Erythroblast (primary cell): Measurements from ENCODE around the gene HOXD13.

ENCODE experiments used
- DNase-seq, 2 experiments: peaks; one replicate each; lab custom pipeline; 2025; lab: John Stamatoyannopoulos, UW
- GATA1 ChIP-seq: IDR thresholded peaks from 2 replicates; pipeline ENCODE4 v1.6.1; 2011; ENCODE audit warnings: low read depth, mild to moderate bottlenecking, control low read depth, low read length, moderate library complexity
- POLR2A ChIP-seq: IDR thresholded peaks from 2 replicates; pipeline ENCODE4 v1.6.1; 2011; ENCODE audit warnings: mild to moderate bottlenecking, low read length

HOXD13 gene

DNA sequence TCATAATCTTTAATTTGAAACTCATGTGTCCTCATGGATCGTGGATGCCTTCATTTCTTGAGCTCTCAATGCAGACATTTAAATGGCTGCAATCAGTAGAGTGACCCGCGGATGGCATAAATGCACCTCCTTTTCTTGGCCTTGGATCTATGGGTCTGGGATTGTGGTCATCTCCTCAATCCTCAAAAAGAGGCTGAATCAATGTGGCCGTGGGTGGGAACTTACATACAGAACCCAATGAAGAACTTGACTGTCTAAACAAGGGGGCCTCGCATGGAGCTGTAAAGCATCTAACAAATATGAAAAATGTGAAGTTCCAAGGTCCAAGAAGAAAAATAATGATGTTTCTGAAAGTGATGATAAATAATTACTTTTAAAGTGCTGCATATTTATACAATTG is 2.9 kb downstream of the HOXD13 start:
- no peak for DNase-seq
- TF ChIP-seq POLR2A, result no peak
- no peak for TF ChIP-seq GATA1

DNA sequence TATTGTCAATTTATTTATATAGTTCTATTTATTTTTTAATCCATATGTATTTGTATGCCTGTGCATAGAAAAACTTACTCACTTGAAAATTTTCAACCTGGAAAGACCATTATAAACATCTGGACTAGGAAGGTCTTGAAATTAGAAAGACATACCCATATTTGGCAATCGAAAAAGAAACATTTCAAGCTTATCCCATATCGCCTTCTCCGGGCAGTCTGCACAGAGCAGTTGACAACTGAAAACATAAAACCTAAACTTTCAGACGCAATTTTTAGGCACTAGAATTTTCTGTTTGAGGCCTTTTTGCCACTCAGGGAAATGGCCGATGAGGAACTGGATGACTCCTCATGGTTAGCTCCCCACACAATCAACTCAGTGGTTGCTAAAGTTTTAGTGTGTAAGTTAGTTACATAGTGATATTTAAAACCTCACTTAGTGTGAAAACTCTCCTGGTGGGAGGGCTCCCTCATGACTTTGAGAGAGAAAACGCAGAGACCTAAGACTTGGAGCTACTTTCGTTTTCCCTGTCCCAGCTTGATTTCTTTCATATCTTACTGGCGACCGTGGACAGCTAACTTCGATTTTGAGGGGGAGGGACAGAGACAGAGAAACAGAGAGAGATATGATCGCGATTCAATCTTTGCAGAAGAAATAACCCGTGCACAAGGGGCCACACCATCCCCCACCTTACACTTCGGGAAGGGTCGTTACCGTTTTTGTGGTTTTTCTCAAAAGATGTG is 3.9 kb downstream of the HOXD13 start:
- TF ChIP-seq GATA1 (no peak), POLR2A (no peak)
- peak in 1 of 2 experiments; percentile 21 for DNase-seq

DNA sequence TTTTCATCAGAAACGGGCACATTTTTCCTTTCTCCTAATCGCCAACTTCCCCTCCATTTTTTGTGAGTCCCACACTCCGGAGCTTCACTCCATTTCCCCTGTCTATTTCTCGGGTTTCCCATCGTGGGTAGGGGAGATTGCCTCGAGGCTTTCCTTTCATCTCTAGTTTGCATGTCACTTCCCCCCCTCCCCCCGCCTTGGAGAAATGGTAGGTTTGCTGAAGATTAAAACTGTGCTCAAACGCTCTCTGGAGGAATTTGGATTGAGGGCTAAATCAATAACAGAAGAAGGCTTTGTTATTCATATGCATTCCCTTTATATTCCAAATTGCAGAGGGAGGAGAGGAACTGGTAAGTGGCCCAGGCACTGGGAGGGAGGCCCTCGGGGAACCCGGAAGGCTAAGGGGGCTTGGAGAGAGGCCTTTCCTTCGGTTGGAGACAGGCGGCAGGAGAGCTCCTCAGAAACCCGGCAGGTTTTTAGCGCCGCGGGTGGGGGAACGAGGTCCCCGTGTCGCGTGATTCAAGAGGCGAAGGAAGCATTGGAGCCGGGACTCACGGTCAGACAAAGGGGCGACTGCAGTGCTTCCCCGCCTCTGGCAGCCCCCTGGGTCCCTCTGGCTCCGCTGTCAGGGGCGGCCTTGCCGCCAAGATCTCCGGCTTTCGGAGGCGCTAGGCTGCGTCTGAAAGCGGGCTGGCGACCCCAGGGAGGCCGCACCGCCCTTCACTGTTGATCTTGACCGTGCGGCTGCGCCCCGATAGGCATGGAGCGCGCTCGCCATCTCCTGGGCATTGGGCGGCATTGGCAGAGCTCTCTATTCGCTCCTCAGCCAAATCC is 4.7 kb downstream of the HOXD13 start:
- DNase-seq, result peak; percentile 63 to 75
- TF ChIP-seq GATA1 (no peak), POLR2A (no peak)

DNA sequence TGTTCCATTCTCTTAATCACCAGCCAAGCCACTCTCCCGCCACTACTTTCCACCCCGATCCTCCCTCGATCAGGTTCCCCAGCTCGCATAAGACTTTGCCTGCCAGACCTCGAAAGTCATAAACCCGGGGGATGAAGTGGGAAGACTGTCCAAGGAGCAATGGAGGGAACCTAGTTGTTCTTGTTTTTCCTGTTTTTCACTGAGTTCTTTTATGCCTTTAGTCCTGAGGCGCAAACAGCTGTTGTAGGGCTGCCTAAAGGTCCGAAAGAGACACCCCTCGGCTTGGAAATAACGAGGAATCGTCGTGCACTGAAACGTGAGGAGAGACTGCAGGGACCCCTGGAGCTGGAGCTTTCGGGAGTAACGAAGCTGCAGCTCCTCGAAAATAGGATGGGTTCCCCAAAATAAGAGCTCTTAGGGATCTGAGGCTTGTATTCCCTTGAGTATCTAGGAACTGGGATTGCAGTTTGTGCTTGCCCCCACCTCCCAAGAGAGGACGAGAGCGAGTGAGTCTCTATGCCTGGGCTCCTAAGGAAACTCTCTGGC is 5.4 kb downstream of the HOXD13 start:
- DNase-seq, result no peak
- TF ChIP-seq GATA1 (no peak), POLR2A (no peak)

DNA sequence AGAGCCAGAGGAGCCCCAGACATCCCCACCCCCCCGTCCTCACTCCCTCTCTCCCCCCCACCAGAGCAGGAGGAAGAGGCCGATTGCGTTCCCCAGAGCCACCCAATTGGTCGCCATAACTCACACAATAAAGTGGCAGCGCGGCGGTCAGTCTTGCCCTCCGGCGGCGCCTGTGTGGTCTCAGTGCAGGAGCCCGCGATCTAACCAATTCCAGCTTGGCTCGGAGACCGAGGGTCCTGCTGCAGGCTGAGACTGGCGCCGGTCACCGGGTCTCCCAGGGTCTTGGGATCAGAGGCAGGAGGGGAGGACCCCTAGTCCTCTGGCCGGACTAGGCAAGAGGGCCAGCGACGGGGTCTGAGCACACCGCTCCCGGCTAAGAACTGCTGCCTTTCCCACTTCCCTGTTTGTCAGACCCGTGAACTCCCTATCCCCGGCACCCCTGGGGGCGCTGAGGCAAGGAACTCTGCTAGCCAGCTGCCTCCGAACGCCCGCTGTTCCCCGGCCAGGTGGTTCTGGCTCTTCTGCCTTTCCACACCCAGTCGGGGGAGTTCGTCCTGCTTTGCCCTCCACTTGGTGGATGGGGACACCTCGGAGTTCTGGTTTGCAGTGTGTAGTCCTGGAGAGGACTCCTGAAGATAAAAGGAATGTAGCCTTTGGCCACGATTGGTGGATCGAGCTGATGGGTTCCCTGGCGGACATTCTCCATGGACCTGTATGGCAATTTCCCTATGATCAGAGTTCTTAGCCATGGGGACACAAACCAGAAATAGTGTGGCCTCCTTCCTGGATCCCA is 6.0 kb downstream of the HOXD13 start:
- TF ChIP-seq GATA1 (no peak), POLR2A (no peak)
- no peak for DNase-seq

DNA sequence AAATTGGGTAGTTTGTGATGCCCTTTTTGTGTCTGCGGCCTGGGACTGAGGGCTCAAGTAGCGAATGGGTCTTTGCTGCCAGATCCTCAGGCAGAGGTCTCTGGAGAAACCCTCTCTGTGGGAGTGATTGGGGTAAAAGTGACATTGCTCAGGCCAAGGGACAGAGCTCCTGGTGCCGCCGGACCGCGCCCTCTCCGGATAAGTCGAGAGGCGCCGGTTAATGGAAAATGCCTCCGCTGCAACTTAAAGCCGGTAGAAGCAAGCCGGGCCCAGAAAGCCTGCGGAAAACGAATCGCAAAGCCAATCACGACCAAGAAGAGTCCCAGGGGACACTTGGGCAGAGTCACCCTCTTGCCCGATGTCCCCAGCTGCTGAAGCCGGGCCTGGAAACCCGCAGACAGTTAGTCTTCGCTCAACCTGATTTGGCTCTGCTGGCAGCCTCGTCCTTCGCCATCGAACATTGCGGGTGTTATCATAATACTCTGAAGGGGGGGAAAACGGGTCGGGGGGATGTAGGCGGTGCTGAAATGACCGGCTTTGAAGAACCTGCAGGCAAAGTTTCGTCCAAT is 6.7 kb downstream of the HOXD13 start:
- DNase-seq, result no peak
- no peak for TF ChIP-seq GATA1
- no peak for TF ChIP-seq POLR2A

DNA sequence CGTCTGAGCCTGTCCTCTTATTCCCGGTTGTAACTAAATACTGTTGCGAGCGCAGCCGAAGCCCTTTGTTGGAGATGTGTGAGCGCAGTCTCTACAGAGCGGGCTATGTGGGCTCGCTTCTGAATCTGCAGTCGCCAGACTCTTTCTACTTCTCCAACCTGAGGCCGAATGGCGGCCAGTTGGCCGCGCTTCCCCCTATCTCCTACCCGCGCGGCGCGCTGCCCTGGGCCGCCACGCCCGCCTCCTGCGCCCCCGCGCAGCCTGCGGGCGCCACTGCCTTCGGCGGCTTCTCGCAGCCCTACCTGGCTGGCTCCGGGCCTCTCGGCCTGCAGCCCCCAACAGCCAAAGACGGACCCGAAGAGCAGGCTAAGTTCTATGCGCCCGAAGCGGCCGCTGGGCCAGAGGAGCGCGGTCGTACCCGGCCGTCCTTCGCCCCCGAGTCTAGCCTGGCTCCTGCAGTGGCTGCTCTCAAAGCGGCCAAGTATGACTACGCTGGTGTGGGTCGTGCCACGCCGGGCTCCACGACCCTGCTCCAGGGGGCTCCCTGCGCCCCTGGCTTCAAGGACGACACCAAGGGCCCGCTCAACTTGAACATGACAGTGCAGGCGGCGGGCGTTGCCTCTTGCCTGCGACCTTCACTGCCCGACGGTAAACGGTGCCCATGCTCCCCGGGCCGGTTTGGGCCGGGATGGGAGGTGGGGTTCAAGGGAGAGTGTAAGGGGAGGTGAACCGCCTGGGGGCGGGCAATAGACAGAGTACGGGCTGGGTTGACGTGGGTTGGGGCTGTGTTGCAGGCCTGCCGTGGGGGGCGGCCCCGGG is 7.4 kb downstream of the HOXD13 start, which contains the start of gene HOXD12:
HOXD12 (plus strand) TSS at position 68 of the 819 bp plus-strand sequence; CDS start at position 75, 7 bp downstream.
- DNase-seq, result no peak
- TF ChIP-seq GATA1 (no peak), POLR2A (no peak)

DNA sequence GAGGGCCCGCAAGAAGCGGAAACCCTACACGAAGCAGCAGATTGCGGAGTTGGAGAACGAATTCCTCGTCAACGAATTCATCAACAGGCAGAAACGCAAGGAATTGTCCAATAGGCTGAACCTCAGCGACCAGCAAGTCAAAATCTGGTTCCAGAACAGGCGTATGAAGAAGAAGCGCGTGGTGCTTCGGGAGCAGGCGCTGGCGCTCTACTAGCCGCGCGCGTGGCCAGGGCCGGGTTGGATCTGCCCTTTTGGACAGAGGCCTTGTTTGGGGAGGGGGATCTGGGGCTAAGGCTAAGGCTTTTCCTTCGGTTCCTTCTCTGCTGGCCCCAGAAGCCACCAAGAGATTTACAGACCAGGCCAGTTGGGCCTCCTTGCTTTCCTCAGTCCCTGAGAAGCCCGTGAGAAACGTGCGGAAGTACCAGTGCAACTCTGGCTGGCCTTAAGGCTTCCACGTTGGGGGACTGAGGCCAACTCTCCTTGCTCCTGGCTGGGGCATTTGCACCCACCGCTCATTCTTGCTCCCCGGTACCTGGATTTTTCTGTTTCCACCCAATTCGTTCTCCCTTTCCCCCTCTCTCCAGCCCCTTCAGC is 8.1 kb downstream of the HOXD13 start:
- TF ChIP-seq POLR2A, result no peak
- TF ChIP-seq GATA1, result no peak
- DNase-seq, result no peak

DNA sequence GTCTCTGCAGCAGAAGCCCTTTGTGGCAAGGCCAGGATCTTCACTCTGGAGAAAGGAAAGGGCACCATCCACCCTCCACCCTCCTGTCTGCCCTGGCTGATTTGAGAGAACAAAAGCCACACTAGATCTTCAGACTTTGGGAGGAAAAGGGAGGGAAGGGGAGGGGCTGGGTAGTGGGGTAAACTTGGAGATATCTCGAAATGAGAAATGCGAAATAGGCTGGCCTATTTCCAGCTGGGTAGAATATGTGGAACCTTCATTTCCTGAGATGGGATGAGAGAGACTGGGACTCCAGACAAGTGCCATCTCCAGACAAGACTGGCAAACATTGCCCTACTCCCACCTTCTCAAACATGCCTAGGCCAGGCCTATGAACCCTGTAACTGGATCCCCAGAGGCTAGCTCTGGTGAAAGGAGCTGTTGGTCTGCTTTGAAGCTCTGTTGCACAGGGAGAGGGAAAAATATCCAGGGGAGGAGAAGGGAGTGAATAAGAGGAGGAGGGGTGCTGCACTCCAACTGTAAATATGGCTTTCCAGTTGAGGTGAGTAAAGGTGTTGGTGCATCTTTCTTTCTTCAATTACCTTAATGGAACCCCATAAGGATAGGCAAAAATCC is 8.8 kb downstream of the HOXD13 start:
- no peak for TF ChIP-seq POLR2A
- no peak for TF ChIP-seq GATA1
- DNase-seq, result no peak

DNA sequence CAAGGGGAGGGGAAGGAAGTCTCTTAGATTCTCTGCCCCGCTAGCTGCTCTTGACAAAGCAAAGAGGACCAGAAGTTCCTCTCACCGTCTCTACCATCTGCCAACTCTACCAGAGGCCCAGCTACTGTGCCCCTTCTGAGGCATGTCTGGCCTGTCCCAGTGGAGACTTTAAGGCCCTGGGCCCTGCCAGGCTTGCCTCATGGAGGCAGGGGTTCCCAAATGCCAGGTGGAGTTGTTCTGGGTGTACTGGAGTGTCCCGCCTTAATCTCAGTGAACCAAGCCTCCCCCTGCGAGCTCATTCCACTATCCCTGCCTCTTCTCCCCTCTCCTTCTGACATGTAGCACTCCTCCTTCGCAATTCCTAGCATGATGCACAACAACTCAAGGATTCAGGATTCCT is 9.3 kb downstream of the HOXD13 start:
- DNase-seq, result no peak
- no peak for TF ChIP-seq POLR2A
- TF ChIP-seq GATA1, result no peak

DNA sequence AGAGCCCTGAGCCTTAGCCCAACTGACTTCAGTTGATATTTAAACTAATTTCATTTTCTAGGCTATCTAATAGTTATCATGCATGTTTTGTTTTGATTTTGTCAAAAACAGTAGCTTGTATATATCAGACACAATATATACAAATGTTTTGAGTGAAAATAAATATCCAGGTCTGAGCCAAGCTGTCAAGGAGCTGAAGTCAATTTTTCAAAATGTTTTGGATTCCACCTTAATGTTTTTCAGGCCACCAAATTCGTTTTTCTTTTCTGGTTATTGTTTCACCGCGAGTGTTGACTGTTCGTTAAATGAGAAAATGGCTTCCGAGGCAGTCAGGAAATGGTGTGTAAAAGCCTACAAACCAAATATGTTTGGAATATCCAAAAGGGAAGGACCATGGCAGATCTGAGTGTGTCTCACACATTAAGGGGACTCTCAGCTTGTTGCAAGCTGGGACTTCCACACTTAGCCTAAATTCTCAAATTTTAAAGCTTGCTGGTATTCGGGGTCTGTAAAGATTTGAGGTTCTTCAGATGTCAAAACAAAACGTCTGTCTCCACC is 9.9 kb downstream of the HOXD13 start:
- TF ChIP-seq GATA1 (no peak), POLR2A (no peak)
- no peak for DNase-seq

DNA sequence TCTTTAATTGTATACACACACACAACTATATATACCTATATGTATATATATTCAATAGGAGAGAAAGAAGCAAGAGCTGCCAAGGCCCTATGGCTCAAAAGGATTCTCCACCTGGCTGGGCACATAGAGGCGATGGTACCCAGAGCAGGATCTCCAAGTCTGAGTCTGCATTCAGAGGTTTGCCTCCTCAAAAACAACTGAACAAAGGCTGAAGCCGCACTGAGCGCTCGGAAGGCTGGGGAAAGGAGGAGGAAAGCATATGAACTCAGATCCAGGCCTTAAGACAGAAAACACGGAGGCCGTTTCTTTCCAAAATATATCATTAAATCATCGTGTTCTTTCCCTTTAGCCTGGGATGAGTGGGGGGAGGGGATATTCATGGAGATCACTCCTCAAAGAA is 10.7 kb downstream of the HOXD13 start:
- no peak for DNase-seq
- no peak for TF ChIP-seq GATA1
- no peak for TF ChIP-seq POLR2A
